MM.1S (cell line): ENCODE data around the gene ZNF555.

Experiments used
- DNase-seq: peaks from one replicate; pipeline ENCODE4 v3.0.0-alpha.2; 2015
- H2AFZ ChIP-seq: fragments of 300-600 bp; sonication (generic); 2 replicates; pipeline ENCODE4 v1.6.0; 2016; ENCODE audit warnings: antibody characterized with exemption, low read length
- H3F3A ChIP-seq: fragments of 300-600 bp; sonication (generic); 2 replicates; pipeline ENCODE4 v1.6.1; 2016; ENCODE audit warnings: mild to moderate bottlenecking, antibody characterized with exemption, low read length, moderate library complexity, mixed read lengths; ENCODE audit not compliant: insufficient read depth
- H3K27ac ChIP-seq: fragments of 300-600 bp; sonication (generic); 2 replicates; pipeline ENCODE4 v1.5.1; 2016; ENCODE audit warnings: mild to moderate bottlenecking, low read length
- H3K27me3 ChIP-seq: fragments of 300-600 bp; sonication (generic); replicated peaks from 2 replicates; pipeline ENCODE4 v1.6.0; 2016; ENCODE audit warnings: low read length; ENCODE audit not compliant: insufficient read depth
- H3K36me3 ChIP-seq: fragments of 300-600 bp; sonication (generic); replicated peaks from 2 replicates; pipeline ENCODE4 v1.6.1; 2016; ENCODE audit warnings: mild to moderate bottlenecking, low read length, mixed read lengths; ENCODE audit not compliant: insufficient read depth
- H3K4me1 ChIP-seq: fragments of 300-600 bp; sonication (generic); 2 replicates; pipeline ENCODE4 v1.6.1; 2016; ENCODE audit warnings: low read length, mixed read lengths
- H3K4me2 ChIP-seq: fragments of 300-600 bp; sonication (generic); 2 replicates; pipeline ENCODE4 v1.6.0; 2016; ENCODE audit warnings: low read depth, low read length
- H3K4me3 ChIP-seq: fragments of 300-600 bp; sonication (generic); 2 replicates; pipeline ENCODE4 v1.5.1; 2016; ENCODE audit warnings: low read length, mixed read lengths
- H3K79me2 ChIP-seq: fragments of 300-600 bp; sonication (generic); 2 replicates; pipeline ENCODE4 v1.6.1; 2016; ENCODE audit warnings: mixed run types, low read length, mixed read lengths
- H3K9ac ChIP-seq: fragments of 300-600 bp; sonication (generic); 2 replicates; pipeline ENCODE4 v1.6.1; 2016; ENCODE audit warnings: low read length, mixed read lengths
- H3K9me2 ChIP-seq: fragments of 300-600 bp; sonication (generic); replicated peaks from 2 replicates; pipeline ENCODE4 v1.6.1; 2016; ENCODE audit warnings: mild to moderate bottlenecking, low read length, mixed read lengths; ENCODE audit not compliant: insufficient read depth
- H3K9me3 ChIP-seq: fragments of 300-600 bp; sonication (generic); replicated peaks from 2 replicates; pipeline ENCODE4 v1.6.1; 2016; ENCODE audit warnings: mild to moderate bottlenecking, low read length, mixed read lengths; ENCODE audit not compliant: insufficient read depth
- H4K20me1 ChIP-seq: fragments of 300-600 bp; sonication (generic); 2 replicates; pipeline ENCODE4 v1.6.1; 2016; ENCODE audit warnings: mild to moderate bottlenecking, low read length, moderate library complexity, mixed read lengths; ENCODE audit not compliant: insufficient read depth
- EZH2 ChIP-seq: fragments of 300-600 bp; sonication (generic); optimal IDR thresholded peaks from 2 replicates; pipeline ENCODE3; 2017; ENCODE audit warnings: low read depth, mild to moderate bottlenecking, antibody characterized with exemption, low read length, mixed read lengths
- EZH2phosphoT487 ChIP-seq: fragments of 300-600 bp; sonication (generic); IDR thresholded peaks from 2 replicates; pipeline ENCODE4 v1.6.1; 2018; ENCODE audit warnings: antibody characterized with exemption, low read length
- TF ChIP-seq, protein P1 (sequence below): fragments of 300-600 bp; sonication (generic); IDR thresholded peaks from 2 replicates; pipeline ENCODE4 v1.5.1; 2016; ENCODE audit warnings: antibody characterized with exemption, low read length, mixed read lengths

Gene ZNF555

DNA sequence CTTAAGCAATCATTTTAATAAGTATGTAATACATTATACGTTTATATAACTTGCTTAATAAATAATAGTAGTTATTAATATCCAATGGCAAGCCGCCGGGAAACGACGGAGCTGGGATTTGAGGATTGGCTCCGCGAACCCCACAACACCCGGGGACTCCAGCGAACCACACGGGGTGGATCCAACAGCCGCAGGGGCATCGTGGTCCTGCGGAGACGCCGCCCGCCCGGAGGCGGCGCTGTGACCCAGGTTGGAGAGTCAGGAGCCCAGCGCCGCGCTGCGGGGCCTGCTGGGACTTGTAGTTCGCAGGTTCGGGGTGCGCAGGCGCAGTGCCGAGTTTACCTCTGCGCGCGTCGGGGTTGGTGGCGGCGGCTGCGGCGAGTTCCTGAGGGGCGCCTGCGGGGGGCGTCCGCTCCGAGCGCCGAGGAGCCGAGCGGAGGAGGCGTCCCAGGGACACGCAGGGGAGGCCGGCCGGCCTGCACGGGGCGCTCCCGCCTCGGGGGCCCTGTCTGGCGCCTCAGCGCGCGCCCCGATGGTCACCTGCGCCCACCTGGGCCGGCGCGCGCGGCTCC, 21.6 kb upstream of the ZNF555 start, which contains the start of gene ZNF554:
Gene ZNF554 (plus strand): TSS at position 329 of the 572 bp plus-strand sequence. CDS start 204 bp downstream, at position 533.
- Histone ChIP-seq H3K9ac (peak within 1 kb of the TSS; percentile 63; the same call in 1 of the 2 replicates), H3K9me2 (no peaks in the 10 kb centered on the region), H3K27ac (no peak within 1 kb of the TSS), H3K27me3 (no peaks in the 10 kb centered on the region), H3F3A (no peaks in the 10 kb centered on the region), H3K36me3 (no peaks in the 10 kb centered on the region), H4K20me1 (no peaks in the 10 kb centered on the region), H3K4me2 (peak within 1 kb of the TSS; percentile 91), H3K79me2 (0 out of 2 replicates have a peak, but pooled peaks cover 4% of the 10 kb centered on the region), H3K9me3 (no peaks in the 10 kb centered on the region), H2AFZ (peak within 1 kb of the TSS; percentile 78), H3K4me1 (no peaks in the 10 kb centered on the region), H3K4me3 (peak within 1 kb of the TSS; percentile 69)
- peak; percentile 99 for DNase-seq
- no peak for TF ChIP-seq EZH2
- TF ChIP-seq EZH2phosphoT487, result no peak
- TF ChIP-seq, protein P1, sequence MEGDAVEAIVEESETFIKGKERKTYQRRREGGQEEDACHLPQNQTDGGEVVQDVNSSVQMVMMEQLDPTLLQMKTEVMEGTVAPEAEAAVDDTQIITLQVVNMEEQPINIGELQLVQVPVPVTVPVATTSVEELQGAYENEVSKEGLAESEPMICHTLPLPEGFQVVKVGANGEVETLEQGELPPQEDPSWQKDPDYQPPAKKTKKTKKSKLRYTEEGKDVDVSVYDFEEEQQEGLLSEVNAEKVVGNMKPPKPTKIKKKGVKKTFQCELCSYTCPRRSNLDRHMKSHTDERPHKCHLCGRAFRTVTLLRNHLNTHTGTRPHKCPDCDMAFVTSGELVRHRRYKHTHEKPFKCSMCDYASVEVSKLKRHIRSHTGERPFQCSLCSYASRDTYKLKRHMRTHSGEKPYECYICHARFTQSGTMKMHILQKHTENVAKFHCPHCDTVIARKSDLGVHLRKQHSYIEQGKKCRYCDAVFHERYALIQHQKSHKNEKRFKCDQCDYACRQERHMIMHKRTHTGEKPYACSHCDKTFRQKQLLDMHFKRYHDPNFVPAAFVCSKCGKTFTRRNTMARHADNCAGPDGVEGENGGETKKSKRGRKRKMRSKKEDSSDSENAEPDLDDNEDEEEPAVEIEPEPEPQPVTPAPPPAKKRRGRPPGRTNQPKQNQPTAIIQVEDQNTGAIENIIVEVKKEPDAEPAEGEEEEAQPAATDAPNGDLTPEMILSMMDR, result peak; percentile 94

DNA sequence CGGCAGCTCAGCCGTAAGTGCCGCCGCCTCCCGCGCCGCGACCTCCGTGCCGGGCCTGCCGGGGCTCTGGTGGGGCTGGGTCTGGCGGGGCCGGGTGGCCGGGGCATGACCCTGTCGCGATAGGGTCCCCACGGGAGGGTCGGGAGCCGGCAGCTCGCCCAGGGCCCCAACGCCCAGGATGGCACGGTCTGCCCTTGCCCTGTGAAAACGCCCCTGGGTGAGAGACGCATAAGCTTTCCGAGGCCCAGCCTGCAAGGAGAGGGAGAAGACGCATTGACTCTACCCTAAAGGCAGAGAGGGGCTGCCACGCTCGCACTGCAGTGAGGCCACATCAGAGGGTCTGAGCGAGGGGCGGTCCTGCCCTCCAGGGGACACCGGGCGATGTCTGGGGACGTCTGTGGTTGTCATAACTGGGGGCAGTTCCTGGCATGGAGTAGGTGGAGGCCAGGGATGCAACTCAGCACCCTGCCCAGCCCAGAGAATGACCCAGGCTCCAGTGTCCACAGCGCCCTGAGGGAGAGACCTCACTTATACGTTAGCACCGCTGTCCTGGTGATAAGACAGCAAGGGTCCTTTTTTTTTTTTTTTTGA, 21.1 kb upstream of the ZNF555 start:
- Histone ChIP-seq H3K9ac (peak overlapping the region; percentile 63; the same call in 1 of the 2 replicates), H3F3A (no peaks in the 10 kb centered on the region), H3K4me1 (no peaks in the 10 kb centered on the region), H2AFZ (peak overlapping the region; percentile 78), H4K20me1 (no peaks in the 10 kb centered on the region), H3K36me3 (no peaks in the 10 kb centered on the region), H3K4me3 (peak overlapping the region; percentile 69), H3K9me3 (no peaks in the 10 kb centered on the region), H3K27ac (no peak overlapping the region), H3K79me2 (0 out of 2 replicates have a peak, but pooled peaks cover 4% of the 10 kb centered on the region), H3K27me3 (no peaks in the 10 kb centered on the region), H3K4me2 (peak overlapping the region; percentile 91), H3K9me2 (no peaks in the 10 kb centered on the region)
- no peak for DNase-seq
- TF ChIP-seq, protein P1, result no peak
- TF ChIP-seq EZH2 (no peak), EZH2phosphoT487 (no peak)

DNA sequence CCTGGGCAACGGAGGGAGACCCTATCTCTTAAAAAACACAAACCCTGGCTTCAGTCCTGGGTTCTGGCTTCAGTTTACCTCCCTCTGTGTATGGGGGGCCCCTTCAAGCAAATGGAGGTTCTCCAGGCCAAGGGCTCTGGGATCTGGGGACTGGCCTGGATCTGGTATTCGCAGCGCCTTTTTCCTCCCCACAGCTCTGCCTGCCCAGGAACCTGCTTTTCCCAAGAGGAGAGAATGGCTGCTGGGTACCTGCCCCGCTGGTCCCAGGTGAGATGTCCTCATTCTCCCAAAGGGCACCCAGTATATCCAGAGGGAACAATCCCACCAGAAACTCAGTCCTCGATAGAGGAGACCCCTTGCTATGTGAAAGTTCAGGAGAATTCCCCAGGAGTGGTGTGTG, 18.4 kb upstream of the ZNF555 start:
- Histone ChIP-seq H3K4me3 (no peak overlapping the region), H3F3A (no peaks in the 10 kb centered on the region), H3K9me2 (no peaks in the 10 kb centered on the region), H3K27me3 (no peaks in the 10 kb centered on the region), H3K9me3 (no peaks in the 10 kb centered on the region), H3K36me3 (no peaks in the 10 kb centered on the region), H2AFZ (no peak overlapping the region), H4K20me1 (no peaks in the 10 kb centered on the region), H3K4me2 (no peak overlapping the region), H3K9ac (no peak overlapping the region), H3K79me2 (0 out of 2 replicates have a peak, but pooled peaks cover 4% of the 10 kb centered on the region), H3K4me1 (no peaks in the 10 kb centered on the region), H3K27ac (no peak overlapping the region)
- DNase-seq, result no peak
- TF ChIP-seq, protein P1, result no peak
